H54 (cell line): Measurements from ENCODE around the gene EIF2D.

ENCODE experiments used
- DNase-seq: peaks from one replicate; pipeline ENCODE4 v3.0.0; 2011; ENCODE audit warnings: low spot score, mixed read lengths; ENCODE audit not compliant: insufficient read length
- FAIRE-seq: peaks from 3 replicates; lab custom pipeline; 2011; peaks lifted over from hg19 to GRCh38; lab: Jason Lieb, UNC
- POLR2A ChIP-seq: IDR thresholded peaks from 2 replicates; pipeline ENCODE4 v1.6.1; 2011; ENCODE audit warnings: low read depth, mild to moderate bottlenecking, low read length

EIF2D gene

GRCh38 chr1:206577626-206578025, 34.6 kb downstream of the EIF2D start:
- FAIRE-seq (no peak), DNase-seq (no peak)
- TF ChIP-seq POLR2A = no peak

- DNase-seq (no peak), FAIRE-seq (no peak)
- no peak for TF ChIP-seq POLR2A
Measured at GRCh38 chr1:206575894-206576737, 36.1 kb downstream of the EIF2D start.

DNA sequence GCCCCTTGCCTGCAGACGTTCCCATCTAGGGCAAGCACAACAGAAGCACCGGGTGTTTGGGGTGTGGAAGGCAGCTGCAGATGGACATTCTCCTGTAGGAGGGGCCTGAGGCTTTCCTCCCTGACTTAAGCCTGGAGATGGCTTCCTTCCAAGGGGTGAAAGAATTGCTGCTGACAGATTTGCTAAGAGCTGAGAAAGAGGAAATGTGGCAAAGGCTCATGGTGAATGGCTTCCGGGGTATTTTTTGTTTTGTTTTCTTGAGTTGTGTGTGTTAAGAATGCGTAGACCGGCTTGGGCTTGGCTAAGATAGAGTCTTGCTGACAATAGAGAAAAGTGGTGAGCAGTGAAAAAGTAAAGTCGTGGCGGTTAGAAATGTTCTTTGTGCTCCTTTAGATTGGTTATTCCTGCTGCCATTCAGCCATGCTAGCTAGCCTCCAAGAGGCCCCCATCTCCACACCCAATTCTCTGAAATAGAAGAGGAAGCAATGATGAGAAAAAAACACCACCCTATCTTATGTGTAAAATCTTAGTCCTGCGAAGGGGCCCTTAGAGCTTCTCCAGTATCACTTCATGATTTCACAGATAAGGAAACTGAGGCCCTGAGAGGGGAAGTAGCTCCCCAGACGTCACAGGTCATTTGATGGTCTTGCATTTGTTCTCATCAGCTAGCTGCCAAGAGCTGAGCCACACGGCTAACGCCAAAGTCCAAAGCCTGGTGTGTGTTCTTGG, 36.9 kb downstream of the EIF2D start:
- DNase-seq (no peak), FAIRE-seq (no peak)
- no peak for TF ChIP-seq POLR2A

GRCh38 chr1:206573762-206574161, 38.5 kb downstream of the EIF2D start:
- DNase-seq = no peak
- no peak for TF ChIP-seq POLR2A
- no peak for FAIRE-seq

- TF ChIP-seq POLR2A = no peak
- FAIRE-seq = no peak
- no peak for DNase-seq
Measured at GRCh38 chr1:206573319-206573718, 38.9 kb downstream of the EIF2D start.

- no peak for TF ChIP-seq POLR2A
- FAIRE-seq (no peak), DNase-seq (no peak)
Measured at GRCh38 chr1:206572835-206573234, 39.4 kb downstream of the EIF2D start.

- DNase-seq (no peak), FAIRE-seq (no peak)
- no peak for TF ChIP-seq POLR2A
Measured at GRCh38 chr1:206570529-206570928, 41.7 kb downstream of the EIF2D start.

DNA sequence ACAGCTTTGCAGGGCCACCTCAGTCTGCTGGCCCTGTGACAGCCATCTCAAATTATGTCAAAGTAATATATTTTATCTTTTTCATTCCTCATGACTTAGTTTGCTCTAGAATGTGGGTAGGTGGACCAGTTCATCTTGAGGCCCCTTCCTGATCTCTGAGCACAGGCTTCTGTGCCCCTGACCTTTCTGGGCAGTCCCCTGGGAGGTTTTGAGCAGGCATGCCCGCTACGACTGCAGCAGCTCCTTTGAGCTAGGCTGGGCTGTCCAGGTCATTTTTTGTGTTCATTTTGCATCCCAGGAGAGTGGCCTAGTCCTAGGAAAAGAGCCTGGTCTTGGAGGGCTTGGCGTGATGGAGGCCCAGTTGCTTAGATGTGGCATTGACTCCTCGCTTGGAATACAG, 42.7 kb downstream of the EIF2D start:
- DNase-seq (no peak), FAIRE-seq (no peak)
- TF ChIP-seq POLR2A = no peak

DNA sequence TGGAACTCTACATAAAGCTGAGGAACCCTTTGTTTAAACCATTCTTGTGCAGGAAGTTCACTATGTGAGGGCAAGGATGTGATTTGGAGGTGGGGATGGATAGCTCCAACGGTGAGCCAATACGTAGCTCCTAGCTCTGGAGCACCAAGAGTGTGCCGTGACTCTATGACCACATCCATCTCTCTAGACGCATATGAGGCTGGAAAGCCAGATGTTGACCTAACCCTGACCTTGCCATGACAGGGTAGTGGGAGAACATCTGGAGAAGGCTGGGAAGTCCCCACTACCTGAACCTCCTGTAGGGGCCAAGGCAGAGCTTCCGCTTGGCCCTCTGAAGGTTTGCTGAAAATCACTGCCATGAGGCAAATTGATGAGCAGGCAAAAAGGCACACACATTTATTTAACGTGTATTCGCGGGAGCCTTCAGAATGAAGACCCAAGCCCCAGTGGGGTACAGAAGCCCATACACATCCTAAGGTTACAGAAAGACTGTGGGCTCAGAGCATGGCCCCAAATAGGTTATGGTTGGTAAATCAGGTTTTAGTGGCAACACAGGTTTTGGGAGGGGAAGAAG, 43.4 kb downstream of the EIF2D start:
- TF ChIP-seq POLR2A = no peak
- DNase-seq (no peak), FAIRE-seq (no peak)

DNA sequence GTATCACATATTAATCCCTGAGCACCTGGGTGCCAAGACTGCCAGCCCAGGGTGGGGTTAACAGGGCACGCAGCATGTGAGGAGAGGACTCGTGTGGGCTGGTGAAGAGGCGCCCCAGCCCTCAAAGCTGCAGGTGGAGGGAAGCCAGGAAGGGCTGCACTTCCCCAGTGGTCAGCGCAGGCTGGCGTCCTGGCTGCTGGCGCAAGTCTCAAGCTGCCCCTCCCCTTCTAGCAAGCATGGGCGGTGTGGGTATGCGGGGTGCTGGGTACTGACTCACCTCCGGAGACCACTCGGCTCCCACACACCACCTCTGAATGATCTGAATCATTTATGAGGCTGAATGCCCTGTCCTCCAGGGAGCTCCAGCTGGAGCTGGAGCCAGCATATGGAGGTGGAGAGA, 44.0 kb downstream of the EIF2D start:
- DNase-seq (no peak), FAIRE-seq (no peak)
- TF ChIP-seq POLR2A = no peak

DNA sequence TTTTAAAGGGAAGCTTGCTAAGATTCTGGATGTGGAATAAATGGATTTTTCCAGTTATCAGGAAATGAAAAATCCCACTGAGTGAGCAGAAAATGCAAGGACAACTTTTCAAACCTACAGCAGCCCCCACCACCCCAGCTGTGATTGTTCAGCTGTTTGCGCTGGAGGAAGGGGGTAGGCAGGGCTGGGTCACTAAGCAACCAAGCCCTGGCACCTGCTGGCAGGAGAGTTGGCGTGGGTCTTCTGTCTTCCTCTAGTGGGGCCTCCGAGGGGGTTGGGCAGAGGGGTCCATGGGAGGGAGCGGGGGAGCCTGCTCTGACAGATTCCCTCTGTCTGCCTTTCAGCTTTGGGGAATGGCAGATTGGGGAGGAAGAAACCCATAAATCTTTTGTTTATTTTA, 45.3 kb downstream of the EIF2D start:
- TF ChIP-seq POLR2A = no peak
- no peak for DNase-seq

GRCh38 chr1:206565995-206566394, 46.3 kb downstream of the EIF2D start:
- no peak for DNase-seq
- FAIRE-seq = no peak
- no peak for TF ChIP-seq POLR2A

More for the DNA sequence above, 45.3 kb downstream of the EIF2D start:
- no peak for FAIRE-seq

GRCh38 chr1:206563367-206564207, 48.7 kb downstream of the EIF2D start:
- no peak for TF ChIP-seq POLR2A
- DNase-seq = no peak
- FAIRE-seq = no peak
